ENCODE measurements around the gene NAT14.

GRCh38 chr19:55453511-55454260 lies 31.3 kb upstream of the NAT14 start:
- TF ChIP-seq CTCF (optimal IDR thresholded peaks at IDR 0.05 in 1 of 3, IDR thresholded peaks at IDR 0.05 in 1 of 3, conservative IDR thresholded peaks at IDR 0.05 in 1 of 3; ENCODE audit: extremely low read depth in 1 of 3, insufficient read depth in 2 of 3, low read length in 3 of 3) = no peak
- TF ChIP-seq EZH2 (IDR thresholded peaks at IDR 0.05; ENCODE audit: low read length) = no peak

Data from keratinocyte (primary cell).